GM06990 (cell line): ENCODE results near the gene RPTOR.

Source experiments
- DNase-seq: peaks from one replicate; pipeline ENCODE4 v3.0.0-alpha.2; 2011; ENCODE audit not compliant: insufficient read length; ENCODE audit errors: extremely low read depth
- H3K27me3 ChIP-seq: replicated peaks from 2 replicates; pipeline ENCODE4 v1.6.0; 2011; ENCODE audit warnings: low read length; ENCODE audit not compliant: control insufficient read depth, insufficient read depth
- H3K36me3 ChIP-seq: 2 replicates; pipeline ENCODE4 v1.5.1; 2011; ENCODE audit warnings: low read length; ENCODE audit not compliant: control insufficient read depth, insufficient read depth
- H3K4me3 ChIP-seq: replicated peaks from 2 replicates; pipeline ENCODE4 v1.5.1; 2011; ENCODE audit warnings: low read depth, mild to moderate bottlenecking, control low read depth, low read length
- CTCF ChIP-seq: IDR thresholded peaks from 2 replicates; pipeline ENCODE4 v1.5.1; 2011; ENCODE audit warnings: low read length, control low read depth, mild to moderate bottlenecking, inconsistent platforms; ENCODE audit not compliant: insufficient read depth, poor library complexity, severe bottlenecking

The RPTOR gene

GRCh38 chr17:80766290-80766855 lies 221.7 kb downstream of the RPTOR start:
- H3K27me3 ChIP-seq, result no peaks in the 10 kb centered on the region
- no peak for DNase-seq
- H3K4me3 ChIP-seq, result no peak overlapping the region
- no peak for TF ChIP-seq CTCF
- peaks cover 1% of the 10 kb centered on the region; the same call in 1 of the 2 replicates for H3K36me3 ChIP-seq

DNA sequence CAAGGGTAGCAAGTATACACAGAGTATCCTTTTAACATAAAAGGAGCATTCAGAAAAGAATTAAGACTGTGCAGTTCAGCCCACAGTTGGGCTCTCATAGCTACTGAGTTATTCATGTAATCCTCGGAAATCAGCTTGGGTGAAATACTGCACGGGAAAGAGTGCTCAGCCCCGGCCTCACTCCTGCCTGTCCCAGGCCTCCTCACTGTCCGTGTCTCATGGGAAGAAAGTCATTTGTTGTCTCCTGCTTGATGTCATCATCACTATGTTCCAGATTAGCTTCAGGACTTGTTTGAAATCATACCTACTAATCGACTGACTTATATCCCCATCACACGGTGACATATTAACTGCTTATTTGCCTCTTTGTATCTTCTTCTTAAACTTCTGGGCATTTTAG lies 223.8 kb downstream of the RPTOR start:
- H3K27me3 ChIP-seq, result no peaks in the 10 kb centered on the region
- DNase-seq, result no peak
- TF ChIP-seq CTCF, result no peak
- no peak overlapping the region for H3K4me3 ChIP-seq
- peaks cover 1% of the 10 kb centered on the region; the same call in 1 of the 2 replicates for H3K36me3 ChIP-seq

DNA sequence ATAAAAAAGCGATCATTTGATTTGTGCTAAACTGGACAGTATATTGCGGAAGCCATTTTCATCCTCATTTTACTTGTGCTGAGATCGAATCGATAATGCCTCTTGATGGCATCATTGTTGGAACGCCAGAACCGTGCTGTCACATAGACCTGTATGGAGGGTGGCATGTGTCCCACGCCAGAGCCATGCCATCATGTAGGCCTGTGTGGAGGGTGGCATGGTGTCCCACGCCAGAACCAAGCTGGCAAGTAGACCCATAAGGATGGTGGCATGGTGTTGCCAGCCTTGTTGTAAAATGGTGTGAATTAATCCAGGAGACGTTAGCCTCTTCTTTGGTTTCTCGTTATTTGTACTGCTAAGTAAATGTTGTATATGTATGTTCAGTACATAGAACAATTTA lies 224.3 kb downstream of the RPTOR start:
- H3K36me3 ChIP-seq, result peaks cover 1% of the 10 kb centered on the region; the same call in 1 of the 2 replicates
- TF ChIP-seq CTCF, result no peak
- no peak for DNase-seq
- no peaks in the 10 kb centered on the region for H3K27me3 ChIP-seq
- no peak overlapping the region for H3K4me3 ChIP-seq

- no peak overlapping the region for H3K4me3 ChIP-seq
- H3K36me3 ChIP-seq, result peaks cover 1% of the 10 kb centered on the region; the same call in 1 of the 2 replicates
- no peaks in the 10 kb centered on the region for H3K27me3 ChIP-seq
- DNase-seq, result no peak
- TF ChIP-seq CTCF, result no peak
Measured at GRCh38 chr17:80769516-80769915, 224.9 kb downstream of the RPTOR start.

- no peak overlapping the region for H3K4me3 ChIP-seq
- peaks cover 1% of the 10 kb centered on the region; the same call in 1 of the 2 replicates for H3K36me3 ChIP-seq
- no peak for DNase-seq
- TF ChIP-seq CTCF, result no peak
- no peaks in the 10 kb centered on the region for H3K27me3 ChIP-seq
Measured at GRCh38 chr17:80769936-80770625, 225.4 kb downstream of the RPTOR start.
